ENCODE measurements around the gene DHRS7C.

The DHRS7C gene, protein sequence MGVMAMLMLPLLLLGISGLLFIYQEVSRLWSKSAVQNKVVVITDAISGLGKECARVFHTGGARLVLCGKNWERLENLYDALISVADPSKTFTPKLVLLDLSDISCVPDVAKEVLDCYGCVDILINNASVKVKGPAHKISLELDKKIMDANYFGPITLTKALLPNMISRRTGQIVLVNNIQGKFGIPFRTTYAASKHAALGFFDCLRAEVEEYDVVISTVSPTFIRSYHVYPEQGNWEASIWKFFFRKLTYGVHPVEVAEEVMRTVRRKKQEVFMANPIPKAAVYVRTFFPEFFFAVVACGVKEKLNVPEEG

DNA sequence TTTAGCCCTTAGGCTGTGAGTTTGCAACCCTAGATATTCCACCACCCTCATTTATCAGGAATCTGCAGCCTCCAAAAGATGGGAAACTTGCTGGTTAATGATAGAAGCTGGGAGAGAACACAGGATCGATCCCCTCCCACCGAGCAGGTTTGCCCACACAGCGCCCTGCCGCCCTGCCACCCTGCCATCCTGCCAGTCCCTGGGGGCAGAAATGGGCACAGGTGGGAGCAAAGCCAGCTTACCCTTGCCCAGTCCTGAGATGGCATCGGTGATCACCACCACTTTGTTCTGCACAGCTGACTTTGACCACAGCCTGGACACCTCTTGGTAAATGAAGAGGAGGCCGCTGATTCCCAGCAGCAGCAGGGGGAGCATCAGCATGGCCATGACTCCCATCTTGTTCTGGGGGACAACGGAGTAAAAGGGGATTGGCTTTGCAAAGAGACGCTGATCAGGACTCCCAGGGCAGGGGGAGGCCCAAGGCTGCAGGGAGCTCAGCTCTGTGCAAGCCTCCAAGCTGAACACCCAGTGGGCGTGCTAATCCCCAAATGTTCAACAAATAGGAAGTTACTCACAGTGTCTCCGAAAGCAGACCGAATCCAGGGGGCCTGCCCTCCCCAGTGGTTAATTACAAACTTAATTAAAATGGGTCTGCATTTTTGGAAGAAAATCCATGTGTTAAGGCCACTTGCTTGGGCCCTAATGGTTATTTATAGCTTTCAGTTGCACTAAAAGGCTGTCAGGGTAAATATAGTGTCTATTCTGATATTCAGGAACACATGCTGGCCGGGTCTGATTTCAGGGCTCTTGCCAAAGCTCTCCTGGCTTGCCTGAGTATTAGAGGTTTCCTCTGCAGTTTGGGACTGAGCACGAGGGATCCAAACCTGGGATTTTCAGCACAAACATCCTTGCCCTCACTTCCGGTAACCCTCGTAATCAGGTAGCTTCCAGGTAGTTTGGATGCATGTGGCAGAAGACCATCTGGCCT lies at the start of gene DHRS7C:
TSS of gene DHRS7C (minus strand) at position 704 of the 988 bp plus-strand sequence. CDS start at position 396, 308 bp downstream.
- DNase-seq: no peak

DNA sequence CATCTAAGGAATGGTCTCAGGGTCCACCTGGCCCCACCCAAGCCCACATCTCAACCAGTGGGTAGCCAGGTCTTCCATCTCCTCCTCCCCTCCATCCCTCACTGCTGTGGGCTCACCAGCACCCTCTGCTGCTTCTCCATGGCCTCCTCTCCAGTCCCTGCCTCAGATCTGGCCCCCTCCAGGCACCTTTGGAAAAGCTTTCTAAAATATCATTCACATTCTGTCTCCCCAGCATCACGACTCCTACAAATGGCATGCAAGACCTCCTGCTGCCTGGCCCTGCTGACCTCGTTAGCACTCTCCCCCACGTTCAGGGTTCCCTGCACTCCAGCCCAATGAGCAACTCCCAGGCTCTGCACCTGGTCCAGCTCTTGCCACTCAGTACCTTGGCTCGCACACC lies 48.0 kb upstream of the DHRS7C start:
- DNase-seq: no peak

DNA sequence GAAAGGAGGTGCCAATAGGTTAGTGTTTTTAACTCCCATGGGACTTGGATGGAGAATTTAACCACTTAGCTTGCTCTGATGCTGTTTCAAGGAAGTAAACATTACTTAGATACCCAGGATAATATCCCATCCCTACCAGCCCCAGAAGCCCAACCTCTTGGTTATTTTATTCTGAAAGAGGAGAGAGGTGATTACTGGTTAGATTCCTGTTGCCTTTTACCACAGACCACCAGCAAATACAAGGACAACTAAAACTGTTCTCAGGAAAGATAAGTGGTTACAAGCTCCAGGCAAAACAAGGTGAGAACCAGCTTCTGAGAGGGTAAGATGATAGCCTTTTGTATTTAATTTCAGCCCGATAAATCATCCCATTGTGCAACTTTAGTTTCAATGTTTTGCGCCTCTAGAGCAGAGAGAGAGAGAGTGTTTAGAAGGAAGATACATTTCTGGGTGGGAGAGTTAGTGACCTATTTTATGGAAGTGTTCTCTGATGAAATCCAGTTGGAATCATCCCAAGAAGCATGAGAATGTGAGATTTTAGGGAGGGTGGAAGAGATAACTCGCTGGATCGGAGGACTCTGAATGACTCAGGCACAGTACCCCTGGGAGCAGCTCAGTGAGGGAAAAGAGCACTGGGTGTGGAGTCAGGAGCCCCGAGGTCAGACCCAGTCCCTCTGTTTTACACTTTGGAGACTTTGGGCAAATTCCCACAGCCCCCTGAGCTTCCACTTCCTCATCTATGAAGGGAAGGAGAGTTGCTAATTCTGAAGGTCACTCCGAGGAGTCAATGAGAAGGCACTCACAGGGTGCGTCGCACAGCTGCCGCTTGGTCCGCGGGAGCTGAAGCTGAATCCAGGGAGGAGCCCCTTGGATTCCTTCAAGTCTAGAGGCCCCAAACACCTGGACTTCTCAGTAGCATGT lies 46.4 kb upstream of the DHRS7C start:
- DNase-seq: no peak

DNA sequence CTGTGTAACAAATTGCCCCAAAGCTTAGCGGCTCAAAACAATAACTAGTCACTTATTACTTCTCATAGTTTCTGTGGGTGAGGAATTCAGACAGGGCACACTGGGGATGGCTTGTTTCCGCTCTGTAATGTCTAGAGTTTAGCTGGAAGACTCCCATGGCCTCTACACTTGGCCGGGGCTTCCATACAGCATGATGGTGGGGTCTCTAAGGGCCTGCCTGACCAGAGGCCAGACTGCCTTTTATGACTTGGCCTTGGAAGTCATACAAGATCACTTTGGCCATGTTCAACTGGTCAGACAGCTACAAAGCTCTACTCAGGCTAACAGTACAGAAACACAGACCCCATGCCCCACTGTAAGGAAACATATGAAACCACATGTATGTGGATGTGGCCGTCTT lies 42.5 kb upstream of the DHRS7C start:
- DNase-seq: no peak

GRCh38 chr17:9830711-9831110 lies 39.3 kb upstream of the DHRS7C start:
- DNase-seq: no peak

DNA sequence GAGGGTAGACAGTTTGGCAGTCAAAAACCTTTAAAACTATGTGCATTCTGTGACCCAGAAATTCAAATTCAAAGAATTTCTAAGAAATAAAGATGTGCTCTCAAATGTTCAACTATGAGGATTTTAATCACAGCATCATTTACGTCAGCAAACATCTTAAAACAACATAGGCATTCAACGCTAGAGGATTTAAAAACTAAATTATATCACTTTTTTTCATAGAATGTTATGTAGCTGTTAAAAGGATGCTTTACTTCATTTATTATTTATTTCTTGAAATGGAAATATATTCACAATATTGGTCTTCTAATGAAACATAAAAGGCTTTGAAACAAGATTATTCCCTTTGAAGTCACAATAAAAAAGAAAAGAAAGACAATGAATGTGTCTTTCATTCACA lies 38.0 kb upstream of the DHRS7C start:
- no peak for DNase-seq

- no peak for DNase-seq
These were observed 37.2 kb upstream of the DHRS7C start for GRCh38 chr17:9828296-9829295.

DNA sequence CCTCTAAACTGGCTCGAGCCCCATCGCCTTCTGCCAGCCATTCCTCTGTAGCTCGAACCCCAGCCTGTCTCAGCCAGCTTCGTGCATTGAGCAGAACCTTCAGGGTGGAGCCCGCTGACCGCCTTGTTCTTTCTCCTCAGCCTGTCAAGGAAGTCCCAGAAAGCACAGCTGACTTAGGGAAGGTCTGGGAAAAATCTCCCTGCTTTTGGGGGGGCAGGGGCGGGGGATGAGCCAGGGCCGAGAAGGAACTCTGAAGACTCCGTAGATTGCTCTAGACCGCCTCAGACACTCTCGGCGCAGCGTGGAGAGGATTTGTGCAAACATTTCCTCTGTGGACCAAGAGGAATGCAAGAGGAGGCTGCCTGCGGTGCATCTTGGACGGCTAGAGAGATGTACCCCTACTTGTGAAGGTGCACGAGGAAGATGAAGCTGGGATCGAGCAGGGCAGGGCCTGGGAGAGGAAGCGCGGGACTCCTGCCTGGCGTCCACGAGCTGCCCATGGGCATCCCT lies 34.3 kb upstream of the DHRS7C start, which contains the start of gene GLP2R:
TSS of gene GLP2R (plus strand) at position 284 of the 510 bp plus-strand sequence. CDS start at position 424, 140 bp downstream.
- no peak for DNase-seq

DNA sequence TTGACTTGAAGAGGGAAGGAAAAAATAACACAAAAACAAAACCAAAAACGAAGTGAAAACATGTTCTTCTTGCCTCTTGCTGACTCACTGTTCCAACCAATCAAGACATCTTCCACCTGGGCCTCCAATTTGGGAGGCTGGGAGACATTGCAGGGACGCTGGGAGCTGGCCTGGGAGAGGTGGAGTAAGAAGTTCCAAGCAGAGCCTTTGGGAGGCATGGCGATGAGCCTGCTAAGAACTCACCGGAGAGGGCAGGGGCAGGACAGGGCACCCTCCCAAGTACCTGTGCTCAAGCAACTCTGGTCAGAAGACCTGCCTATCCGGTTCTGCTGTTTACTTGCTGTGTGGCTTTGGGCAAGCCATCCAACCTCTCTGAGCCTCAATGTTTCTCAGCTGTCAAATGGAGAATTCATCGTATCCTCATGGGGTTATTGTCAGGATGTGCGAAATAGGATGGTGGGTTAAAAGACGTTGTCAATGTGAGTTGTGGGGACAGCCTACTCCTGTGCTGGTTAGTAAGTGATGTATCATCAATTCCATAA lies 33.5 kb upstream of the DHRS7C start:
- DNase-seq: no peak

GRCh38 chr17:9824094-9824493 lies 32.7 kb upstream of the DHRS7C start:
- no peak for DNase-seq

- no peak for DNase-seq
These were observed 30.5 kb upstream of the DHRS7C start, which contains the start of gene GSG1L2 for GRCh38 chr17:9821921-9822320. Gene GSG1L2, minus strand, starts transcription at chr17:9822079. Its CDS starts 8 bp downstream, at chr17:9822071.

DNA sequence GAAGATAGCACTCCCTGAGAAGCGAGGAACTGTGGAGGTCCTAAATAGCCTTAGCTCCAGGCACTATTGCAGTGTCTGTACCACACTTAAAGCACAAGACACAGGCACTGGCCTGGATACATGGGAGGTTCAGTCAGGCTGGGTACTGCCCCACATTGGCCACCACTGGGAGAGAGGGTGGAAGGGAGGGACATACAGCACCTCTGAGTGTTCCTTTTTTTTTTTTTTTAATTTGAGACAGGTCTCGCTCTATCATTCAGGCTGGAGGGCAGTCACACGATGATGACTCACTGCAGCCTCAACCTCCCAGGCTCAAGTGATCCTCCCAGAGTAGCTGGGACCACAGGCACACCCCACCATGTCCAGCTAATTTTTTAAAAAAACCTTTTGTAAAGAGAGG lies 29.1 kb upstream of the DHRS7C start:
- DNase-seq: no peak

DNA sequence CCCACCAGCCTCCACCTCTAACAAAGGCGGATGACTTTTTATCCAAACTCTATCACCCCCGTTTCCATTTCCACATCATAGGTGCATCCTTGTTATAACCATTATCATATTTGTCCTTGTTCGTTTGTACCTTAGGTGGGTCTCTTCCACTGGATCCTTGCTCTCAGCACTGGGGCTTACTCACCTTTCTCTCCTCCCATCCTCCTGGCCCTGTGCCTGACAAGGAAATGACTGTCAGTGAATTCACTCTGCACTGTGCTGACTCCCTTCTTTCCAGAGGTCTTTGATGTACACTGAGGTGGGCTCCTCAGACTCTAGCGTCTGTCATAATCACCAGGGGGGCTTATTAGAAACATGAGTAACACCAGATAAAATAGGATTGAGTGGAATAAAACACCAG lies 27.4 kb upstream of the DHRS7C start:
- DNase-seq: no peak

GRCh38 chr17:9817086-9817485 lies 25.7 kb upstream of the DHRS7C start:
- DNase-seq: peak; percentile 0

- DNase-seq: no peak
These were observed 25.1 kb upstream of the DHRS7C start for GRCh38 chr17:9816472-9816871.

GRCh38 chr17:9814337-9814945 lies 23.0 kb upstream of the DHRS7C start:
- DNase-seq: no peak

DNA sequence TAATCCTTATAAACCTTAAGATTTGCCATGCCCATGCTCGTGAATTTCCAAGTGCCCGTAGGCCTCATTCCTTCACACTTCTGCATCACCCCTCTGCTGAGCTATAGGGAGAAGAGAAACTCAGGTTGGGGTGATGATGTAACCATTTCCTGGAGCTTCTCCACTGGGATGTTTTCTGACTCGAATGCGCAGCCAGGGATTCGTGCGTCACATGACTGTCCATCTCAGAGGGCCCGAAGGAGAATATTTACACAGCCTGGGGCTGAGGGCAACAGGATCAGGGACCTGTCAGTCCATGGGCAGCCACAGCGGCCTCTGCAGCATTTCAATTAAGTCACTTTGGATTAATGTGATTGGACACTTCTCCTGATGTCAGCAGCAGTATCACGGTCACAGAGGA lies 21.8 kb upstream of the DHRS7C start:
- DNase-seq: no peak

- no peak for DNase-seq
These were observed 20.1 kb upstream of the DHRS7C start for GRCh38 chr17:9811537-9811936.

GRCh38 chr17:9811086-9811485 lies 19.7 kb upstream of the DHRS7C start:
- no peak for DNase-seq

Measured in DMS153 (cell line).